GM23338 (cell line): ENCODE data around the gene REST.

Experiments used
- CTCF ChIP-seq, 2 experiments: fragments of 200-600 bp in 1 of 2; sonication (generic) in 1 of 2; conservative IDR thresholded peaks; 2 replicates each; pipeline versions ENCODE4 v1.5.1 to v1.6.1; 2016 to 2017; ENCODE audit warnings: antibody characterized with exemption in 2 of 2, low read depth in 2 of 2, mild to moderate bottlenecking in 2 of 2, moderate library complexity in 1 of 2
- ETS1 ChIP-seq: IDR thresholded peaks from 2 replicates; pipeline ENCODE4 v1.6.1; 2016; ENCODE audit warnings: antibody characterized with exemption
- EZH2 ChIP-seq: fragments of 200-600 bp; sonication (generic); IDR thresholded peaks from one replicate; pipeline ENCODE4 v1.8.0; 2017; ENCODE audit warnings: antibody characterized with exemption, mild to moderate bottlenecking, low read depth; ENCODE audit not compliant: unreplicated experiment

- TF ChIP-seq CTCF (conservative IDR thresholded peaks at IDR 0.05; ENCODE audit: low read depth in 2 of 2) (no peak), EZH2 (no peak), ETS1 (no peak)
Observed at GRCh38 chr4:56976283-56976836, 68.7 kb downstream of the REST start.
